Cardiac fibroblast (primary cell): ENCODE measurements around the gene GNB1.

ENCODE experiments used
- DNase-seq, 2 donors: peaks; one replicate each; pipeline versions ENCODE4 v3.0.0 to v3.0.0-alpha.2; 2010; ENCODE audit warnings: low read depth in 2 of 2
- H3K4me3 ChIP-seq, 2 donors: replicated peaks in 1 of 2; 1 replicate in 1 of 2; 2 replicates in 1 of 2; pipeline ENCODE4 v1.5.1; 2011; ENCODE audit warnings: low read depth in 2 of 2, low read length in 2 of 2, mild to moderate bottlenecking in 2 of 2, moderate library complexity in 1 of 2
- TF ChIP-seq, protein P1 (sequence below): IDR thresholded peaks from one replicate; pipeline ENCODE4 v1.5.1; 2011; ENCODE audit warnings: low read depth, mild to moderate bottlenecking, low read length, inconsistent platforms

GNB1 gene

GRCh38 chr1:1815606-1816281 lies 75.1 kb downstream of the GNB1 start:
- no peak for DNase-seq
- no peak overlapping the region for H3K4me3 ChIP-seq
- TF ChIP-seq, protein P1, sequence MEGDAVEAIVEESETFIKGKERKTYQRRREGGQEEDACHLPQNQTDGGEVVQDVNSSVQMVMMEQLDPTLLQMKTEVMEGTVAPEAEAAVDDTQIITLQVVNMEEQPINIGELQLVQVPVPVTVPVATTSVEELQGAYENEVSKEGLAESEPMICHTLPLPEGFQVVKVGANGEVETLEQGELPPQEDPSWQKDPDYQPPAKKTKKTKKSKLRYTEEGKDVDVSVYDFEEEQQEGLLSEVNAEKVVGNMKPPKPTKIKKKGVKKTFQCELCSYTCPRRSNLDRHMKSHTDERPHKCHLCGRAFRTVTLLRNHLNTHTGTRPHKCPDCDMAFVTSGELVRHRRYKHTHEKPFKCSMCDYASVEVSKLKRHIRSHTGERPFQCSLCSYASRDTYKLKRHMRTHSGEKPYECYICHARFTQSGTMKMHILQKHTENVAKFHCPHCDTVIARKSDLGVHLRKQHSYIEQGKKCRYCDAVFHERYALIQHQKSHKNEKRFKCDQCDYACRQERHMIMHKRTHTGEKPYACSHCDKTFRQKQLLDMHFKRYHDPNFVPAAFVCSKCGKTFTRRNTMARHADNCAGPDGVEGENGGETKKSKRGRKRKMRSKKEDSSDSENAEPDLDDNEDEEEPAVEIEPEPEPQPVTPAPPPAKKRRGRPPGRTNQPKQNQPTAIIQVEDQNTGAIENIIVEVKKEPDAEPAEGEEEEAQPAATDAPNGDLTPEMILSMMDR, result no peak

- DNase-seq, result no peak
- H3K4me3 ChIP-seq, result no peak overlapping the region
- TF ChIP-seq, protein P1, result no peak
Observed at GRCh38 chr1:1809489-1809888, 81.4 kb downstream of the GNB1 start.

- TF ChIP-seq, protein P1, result no peak
- no peak for DNase-seq
- no peak overlapping the region for H3K4me3 ChIP-seq
Observed at GRCh38 chr1:1808206-1808605, 82.7 kb downstream of the GNB1 start.

GRCh38 chr1:1806890-1807289 lies 84.0 kb downstream of the GNB1 start:
- peak in 1 of 2 donors; percentile 14 for DNase-seq
- H3K4me3 ChIP-seq, result no peak overlapping the region
- TF ChIP-seq, protein P1, result no peak

DNA sequence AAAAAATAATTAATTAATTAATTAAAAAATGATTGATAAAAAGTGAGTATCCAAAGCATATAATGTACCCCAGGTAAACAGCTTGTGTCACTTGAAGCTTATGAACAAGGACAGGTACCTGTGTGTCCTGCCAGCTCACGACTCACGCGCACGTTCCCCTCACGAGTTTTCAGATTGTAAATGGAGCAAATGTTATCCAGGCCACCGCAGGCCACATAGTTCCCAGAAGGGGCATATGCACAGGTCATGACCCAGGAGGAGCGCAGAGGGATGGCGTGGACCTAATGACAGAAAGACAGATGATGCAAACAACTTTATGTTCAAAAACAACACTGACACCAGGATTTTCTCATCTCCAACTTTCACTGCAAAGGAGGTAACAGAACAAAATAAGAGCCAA lies 86.6 kb downstream of the GNB1 start:
- TF ChIP-seq, protein P1, result no peak
- no peak for DNase-seq
- H3K4me3 ChIP-seq, result no peak overlapping the region

DNA sequence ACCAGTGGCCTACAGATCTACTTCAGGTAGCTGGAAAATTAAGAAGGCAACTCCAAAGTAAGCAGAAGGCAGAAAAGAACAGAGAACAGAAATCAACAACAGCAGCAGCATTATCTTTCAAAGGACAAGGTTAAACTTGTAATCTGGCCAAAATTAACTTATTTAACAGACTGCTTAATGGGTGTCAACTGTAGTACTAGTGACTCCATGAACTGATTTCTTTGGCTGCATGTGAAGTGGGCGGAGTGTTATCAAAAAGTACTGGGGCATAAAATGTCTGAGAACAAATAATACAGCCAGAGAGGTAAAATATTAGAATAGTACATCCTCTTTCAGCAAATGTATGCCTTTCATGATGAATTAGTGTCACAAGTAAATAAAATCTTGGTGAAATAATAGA lies 88.0 kb downstream of the GNB1 start:
- no peak for DNase-seq
- TF ChIP-seq, protein P1, result no peak
- H3K4me3 ChIP-seq, result no peak overlapping the region

DNA sequence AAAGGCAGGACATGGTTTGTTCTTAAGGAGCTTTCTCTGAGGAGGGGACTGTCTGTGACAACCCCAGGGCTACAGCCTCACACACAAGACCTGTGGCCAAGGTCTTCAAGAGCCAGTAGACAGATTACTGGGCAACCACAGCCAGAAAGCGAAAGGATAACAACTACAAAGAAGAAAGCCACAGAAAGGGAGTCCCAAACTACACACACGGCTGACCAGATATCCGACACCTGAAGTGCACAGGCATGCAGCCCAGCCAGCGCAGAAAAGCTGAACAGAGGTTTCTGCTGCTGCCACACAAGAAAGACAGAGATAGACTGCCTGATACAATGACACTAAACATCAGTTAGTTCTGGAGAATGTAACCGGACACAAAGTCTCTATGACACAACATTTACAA lies 91.2 kb downstream of the GNB1 start:
- DNase-seq, result no peak
- TF ChIP-seq, protein P1, result no peak
- H3K4me3 ChIP-seq, result no peak overlapping the region
